Measurements from ENCODE around the gene SLC39A10. TPM values are rescaled to one million over a fixed set of nuclear protein-coding genes. Genes with fewer than 3 reads are reported as not detected.

Gene SLC39A10
- total and polyA plus RNA-seq, 8 donors: 0.15 to 22.0 (median 3.1) TPM

DNA sequence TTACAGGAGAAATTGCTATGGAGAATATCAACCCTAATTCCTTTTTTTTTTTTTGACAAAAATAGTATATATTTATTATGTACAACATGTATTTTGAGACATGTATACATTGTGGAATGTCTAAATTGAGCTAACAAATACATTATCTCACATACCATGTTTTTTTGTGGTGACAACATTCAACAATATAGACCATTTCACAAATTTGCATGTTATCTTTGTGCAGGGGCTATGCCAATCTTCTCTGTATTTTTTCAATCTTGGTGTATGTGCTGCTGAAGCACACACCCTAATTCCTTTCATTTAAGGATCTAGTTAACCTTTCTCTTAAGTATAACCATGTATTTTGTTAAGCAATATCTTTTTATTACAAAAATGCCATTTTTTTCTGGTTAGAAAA is 13.2 kb downstream of the SLC39A10 start:
- no peak overlapping the region for H3K27ac ChIP-seq
- H3K4me1 ChIP-seq: peaks cover 0 to 11% (median 0%) of the 10 kb centered on the region in 4 donors
- TF ChIP-seq POLR2AphosphoS5 (IDR thresholded peaks at IDR 0.05) (no peak), POLR2A (IDR thresholded peaks at IDR 0.05) (no peak), EP300 (IDR thresholded peaks at IDR 0.05) (no peak)
- TF ChIP-seq, protein P1, sequence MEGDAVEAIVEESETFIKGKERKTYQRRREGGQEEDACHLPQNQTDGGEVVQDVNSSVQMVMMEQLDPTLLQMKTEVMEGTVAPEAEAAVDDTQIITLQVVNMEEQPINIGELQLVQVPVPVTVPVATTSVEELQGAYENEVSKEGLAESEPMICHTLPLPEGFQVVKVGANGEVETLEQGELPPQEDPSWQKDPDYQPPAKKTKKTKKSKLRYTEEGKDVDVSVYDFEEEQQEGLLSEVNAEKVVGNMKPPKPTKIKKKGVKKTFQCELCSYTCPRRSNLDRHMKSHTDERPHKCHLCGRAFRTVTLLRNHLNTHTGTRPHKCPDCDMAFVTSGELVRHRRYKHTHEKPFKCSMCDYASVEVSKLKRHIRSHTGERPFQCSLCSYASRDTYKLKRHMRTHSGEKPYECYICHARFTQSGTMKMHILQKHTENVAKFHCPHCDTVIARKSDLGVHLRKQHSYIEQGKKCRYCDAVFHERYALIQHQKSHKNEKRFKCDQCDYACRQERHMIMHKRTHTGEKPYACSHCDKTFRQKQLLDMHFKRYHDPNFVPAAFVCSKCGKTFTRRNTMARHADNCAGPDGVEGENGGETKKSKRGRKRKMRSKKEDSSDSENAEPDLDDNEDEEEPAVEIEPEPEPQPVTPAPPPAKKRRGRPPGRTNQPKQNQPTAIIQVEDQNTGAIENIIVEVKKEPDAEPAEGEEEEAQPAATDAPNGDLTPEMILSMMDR (IDR thresholded peaks at IDR 0.05): no peak
- no peaks in the 10 kb centered on the region for H3K9me3 ChIP-seq
- no peaks in the 10 kb centered on the region for H3K36me3 ChIP-seq
- H3K4me3 ChIP-seq: no peak overlapping the region
- intact Hi-C loops (cut with DNase I; ENCODE audit: low total_unique reads): no loop called here
- H3K27me3 ChIP-seq: no peaks in the 10 kb centered on the region
- DNase-seq: no peak

DNA sequence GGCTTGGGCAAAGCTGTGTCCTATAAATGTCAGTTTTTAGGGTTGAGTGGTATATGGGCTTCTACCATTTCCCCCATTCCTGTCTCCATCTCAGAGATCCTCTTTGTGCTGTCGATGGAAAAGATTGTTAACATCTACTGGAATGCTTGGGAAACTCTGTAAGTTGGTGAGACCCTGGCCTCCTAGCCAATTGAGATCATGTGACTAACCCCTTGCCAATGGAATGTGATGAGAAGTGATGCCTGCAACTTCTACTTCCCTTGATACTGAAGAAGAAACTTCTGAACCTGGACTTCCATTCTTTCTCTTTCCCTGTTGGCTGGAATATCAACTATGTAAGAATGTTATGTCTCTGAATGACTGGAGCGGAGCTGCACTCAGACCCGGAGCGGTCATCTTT is 14.5 kb downstream of the SLC39A10 start:
- TF ChIP-seq POLR2A (IDR thresholded peaks at IDR 0.05): no peak
- no peak for TF ChIP-seq EP300 (IDR thresholded peaks at IDR 0.05)
- no peak for TF ChIP-seq POLR2AphosphoS5 (IDR thresholded peaks at IDR 0.05)
- TF ChIP-seq, protein P1 (IDR thresholded peaks at IDR 0.05): no peak
- 78 to 82% (median 80%) methylated on average over 4 of the region's 4 CpGs for WGBS, 5 donors
- no peaks in the 10 kb centered on the region for H3K9me3 ChIP-seq
- DNase-seq: no peak
- no peaks in the 10 kb centered on the region for H3K27me3 ChIP-seq
- no peaks in the 10 kb centered on the region for H3K36me3 ChIP-seq
- H3K27ac ChIP-seq: no peak overlapping the region
- intact Hi-C loops (cut with DNase I; ENCODE audit: low total_unique reads): no loop called here
- H3K4me3 ChIP-seq: no peak overlapping the region
- peaks cover 0 to 11% (median 0%) of the 10 kb centered on the region in 4 donors for H3K4me1 ChIP-seq

DNA sequence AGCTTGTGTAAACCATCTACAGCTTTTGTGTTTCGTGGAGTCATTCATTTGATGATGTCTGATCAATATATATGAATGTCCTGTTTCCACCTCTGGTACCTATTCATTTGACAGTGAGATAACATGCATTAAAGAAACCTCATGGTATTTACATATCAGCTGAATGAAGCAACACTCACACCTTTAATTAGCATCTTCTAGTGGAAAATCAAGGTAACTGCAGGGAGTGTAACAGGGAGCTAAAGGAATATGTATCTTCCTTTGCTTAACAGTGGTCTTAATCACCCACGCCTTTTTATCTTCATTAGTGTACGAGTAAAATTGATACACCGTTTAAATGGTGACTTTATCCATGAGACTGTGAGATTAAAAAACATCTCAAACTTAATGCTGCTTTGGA is 15.6 kb downstream of the SLC39A10 start:
- H3K27ac ChIP-seq: no peak overlapping the region
- H3K36me3 ChIP-seq: no peaks in the 10 kb centered on the region
- H3K9me3 ChIP-seq: no peaks in the 10 kb centered on the region
- no peak for DNase-seq
- no peak for TF ChIP-seq POLR2A (IDR thresholded peaks at IDR 0.05)
- TF ChIP-seq EP300 (IDR thresholded peaks at IDR 0.05): no peak
- no peak for TF ChIP-seq POLR2AphosphoS5 (IDR thresholded peaks at IDR 0.05)
- TF ChIP-seq, protein P1 (IDR thresholded peaks at IDR 0.05): no peak
- no peak overlapping the region for H3K4me3 ChIP-seq
- no peaks in the 10 kb centered on the region for H3K27me3 ChIP-seq
- H3K4me1 ChIP-seq: peaks cover 0 to 3% (median 0%) of the 10 kb centered on the region in 4 donors
- intact Hi-C loops (cut with DNase I; ENCODE audit: low total_unique reads): no loop called here
- WGBS, 5 donors: 73 to 92% (median 79%) methylated on average over 4 of the region's 4 CpGs

DNA sequence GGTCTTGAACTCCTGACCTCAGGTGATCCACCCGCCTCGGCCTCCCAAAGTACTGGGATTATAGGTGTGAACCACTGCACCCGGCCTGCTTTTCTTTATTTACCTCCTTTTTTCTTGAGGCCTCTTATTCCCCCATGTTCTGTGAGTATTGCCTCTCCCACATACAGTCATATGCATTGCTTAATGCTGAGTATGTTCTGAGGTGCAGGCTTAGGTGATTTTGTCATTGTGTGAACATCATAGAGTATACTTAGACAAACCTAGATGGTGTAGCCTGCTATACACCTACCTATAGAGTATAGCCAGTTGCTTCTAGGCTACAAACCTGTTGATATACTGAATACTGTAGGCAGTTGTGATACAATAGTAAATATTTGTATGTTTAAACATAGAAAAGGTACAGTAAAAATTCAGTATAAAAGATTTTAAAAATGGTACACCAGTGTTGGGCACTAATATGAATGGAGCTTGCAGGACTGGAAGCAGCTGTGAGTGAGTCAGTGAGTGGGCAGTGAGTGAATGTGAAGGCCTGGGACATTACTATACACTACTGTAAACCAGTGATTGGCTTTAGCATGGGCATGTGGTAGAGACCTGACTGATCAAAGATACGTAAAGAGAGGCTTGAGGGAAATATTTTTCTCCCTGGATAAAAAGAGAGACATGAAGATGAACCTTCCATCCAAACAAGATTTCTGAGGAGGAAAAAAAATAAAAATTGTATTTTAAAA is 17.6 kb downstream of the SLC39A10 start:
- no peak overlapping the region for H3K4me3 ChIP-seq
- H3K27ac ChIP-seq: no peak overlapping the region
- no peak for TF ChIP-seq POLR2AphosphoS5 (IDR thresholded peaks at IDR 0.05)
- TF ChIP-seq POLR2A (IDR thresholded peaks at IDR 0.05): no peak
- TF ChIP-seq, protein P1 (IDR thresholded peaks at IDR 0.05): no peak
- no peak for TF ChIP-seq EP300 (IDR thresholded peaks at IDR 0.05)
- no peaks in the 10 kb centered on the region for H3K36me3 ChIP-seq
- no peaks in the 10 kb centered on the region for H3K27me3 ChIP-seq
- no peaks in the 10 kb centered on the region for H3K9me3 ChIP-seq
- DNase-seq: no peak
- intact Hi-C loops (cut with DNase I; ENCODE audit: low total_unique reads): no loop called here
- WGBS, 5 donors: 92 to 99% (median 96%) methylated on average over 4 of the region's 4 CpGs
- H3K4me1 ChIP-seq: no peaks in the 10 kb centered on the region
